ENCODE measurements around the gene TMEM184C.

Gene TMEM184C

DNA sequence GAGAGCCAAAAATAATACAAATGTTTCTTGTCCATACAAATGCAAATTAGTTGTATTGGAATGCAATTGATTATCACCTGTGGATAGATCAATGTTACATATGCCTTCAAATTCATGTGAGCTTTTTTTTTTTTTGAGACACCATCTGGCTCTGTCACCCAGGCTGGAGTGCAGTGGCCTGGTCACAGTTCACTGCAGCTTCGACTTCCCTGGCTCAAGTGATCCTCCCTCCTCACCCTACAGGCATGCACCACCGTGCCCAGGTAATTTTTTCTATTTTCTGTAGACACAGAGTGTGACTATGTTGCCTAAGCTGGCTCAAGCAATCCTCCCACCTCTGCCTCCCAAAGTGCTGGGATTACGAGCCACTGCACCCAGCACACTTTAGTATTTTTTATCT lies 38.6 kb upstream of the TMEM184C start:
- DNase-seq = no peak
- H3K36me3 Mint-ChIP-seq (ENCODE audit: low read depth) = no peaks in the 10 kb centered on the region
- no peak overlapping the region for H3K27ac Mint-ChIP-seq
- no peak overlapping the region for H3K4me3 Mint-ChIP-seq
- H3K9me3 Mint-ChIP-seq = no peaks in the 10 kb centered on the region
- TF ChIP-seq, protein P1, sequence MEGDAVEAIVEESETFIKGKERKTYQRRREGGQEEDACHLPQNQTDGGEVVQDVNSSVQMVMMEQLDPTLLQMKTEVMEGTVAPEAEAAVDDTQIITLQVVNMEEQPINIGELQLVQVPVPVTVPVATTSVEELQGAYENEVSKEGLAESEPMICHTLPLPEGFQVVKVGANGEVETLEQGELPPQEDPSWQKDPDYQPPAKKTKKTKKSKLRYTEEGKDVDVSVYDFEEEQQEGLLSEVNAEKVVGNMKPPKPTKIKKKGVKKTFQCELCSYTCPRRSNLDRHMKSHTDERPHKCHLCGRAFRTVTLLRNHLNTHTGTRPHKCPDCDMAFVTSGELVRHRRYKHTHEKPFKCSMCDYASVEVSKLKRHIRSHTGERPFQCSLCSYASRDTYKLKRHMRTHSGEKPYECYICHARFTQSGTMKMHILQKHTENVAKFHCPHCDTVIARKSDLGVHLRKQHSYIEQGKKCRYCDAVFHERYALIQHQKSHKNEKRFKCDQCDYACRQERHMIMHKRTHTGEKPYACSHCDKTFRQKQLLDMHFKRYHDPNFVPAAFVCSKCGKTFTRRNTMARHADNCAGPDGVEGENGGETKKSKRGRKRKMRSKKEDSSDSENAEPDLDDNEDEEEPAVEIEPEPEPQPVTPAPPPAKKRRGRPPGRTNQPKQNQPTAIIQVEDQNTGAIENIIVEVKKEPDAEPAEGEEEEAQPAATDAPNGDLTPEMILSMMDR (IDR thresholded peaks at IDR 0.05) = no peak
- peaks cover 16% of the 10 kb centered on the region for H3K4me1 Mint-ChIP-seq
- H3K27me3 Mint-ChIP-seq (ENCODE audit: low read depth, poor library complexity) = no peaks in the 10 kb centered on the region

- Mint-ChIP-seq H3K4me3 (no peak overlapping the region), H3K27me3 (ENCODE audit: low read depth, poor library complexity) (no peaks in the 10 kb centered on the region), H3K27ac (no peak overlapping the region), H3K4me1 (peaks cover 16% of the 10 kb centered on the region), H3K36me3 (ENCODE audit: low read depth) (peaks cover 6% of the 10 kb centered on the region), H3K9me3 (peaks cover 16% of the 10 kb centered on the region)
- TF ChIP-seq, protein P1 (IDR thresholded peaks at IDR 0.05) = no peak
- no peak for DNase-seq
Observed at GRCh38 chr4:147580396-147580795, 36.8 kb upstream of the TMEM184C start.

DNA sequence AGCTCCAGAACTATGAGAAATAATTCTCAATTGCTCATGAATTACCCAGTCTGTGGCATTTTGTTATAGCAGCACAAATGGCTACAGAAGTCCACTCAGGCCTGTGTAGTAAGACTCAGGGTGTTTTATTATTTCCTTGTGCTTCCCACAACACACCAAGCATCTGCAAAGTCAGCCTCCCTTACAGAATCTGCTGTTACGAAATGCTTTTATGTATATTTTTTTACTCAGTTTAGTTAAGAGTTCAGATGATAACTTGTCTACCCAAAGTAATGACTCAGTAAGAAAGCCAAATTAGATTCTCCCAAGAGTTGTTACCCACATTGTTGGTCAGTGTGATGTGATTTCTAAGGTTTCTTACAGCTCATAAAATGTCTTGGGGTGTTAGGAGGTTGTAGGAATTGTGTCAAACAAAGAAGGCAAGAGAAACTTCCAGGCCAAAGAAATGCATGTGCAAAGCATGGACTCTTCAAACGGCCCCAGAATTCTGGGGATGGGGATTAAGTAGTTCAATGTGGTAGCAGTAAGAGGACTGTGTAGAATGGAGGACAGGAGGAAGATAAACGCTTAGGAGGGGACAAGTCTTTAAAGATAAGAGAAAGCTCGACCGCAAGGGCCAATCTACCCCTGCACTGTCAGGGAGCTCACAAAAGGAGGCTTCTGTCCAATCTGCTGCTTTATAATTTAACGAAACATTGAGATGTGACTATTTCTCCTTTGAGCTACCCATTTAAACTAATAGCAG lies 35.4 kb upstream of the TMEM184C start:
- Mint-ChIP-seq H3K27me3 (ENCODE audit: low read depth, poor library complexity) (no peaks in the 10 kb centered on the region), H3K4me3 (no peak overlapping the region), H3K27ac (no peak overlapping the region), H3K4me1 (peaks cover 20% of the 10 kb centered on the region), H3K36me3 (ENCODE audit: low read depth) (peaks cover 12% of the 10 kb centered on the region), H3K9me3 (peaks cover 24% of the 10 kb centered on the region)
- TF ChIP-seq, protein P1 (IDR thresholded peaks at IDR 0.05) = no peak
- DNase-seq = no peak

- Mint-ChIP-seq H3K4me3 (no peak overlapping the region), H3K27ac (no peak overlapping the region), H3K36me3 (ENCODE audit: low read depth) (peaks cover 12% of the 10 kb centered on the region), H3K27me3 (ENCODE audit: low read depth, poor library complexity) (no peaks in the 10 kb centered on the region), H3K9me3 (peaks cover 24% of the 10 kb centered on the region), H3K4me1 (peaks cover 25% of the 10 kb centered on the region)
- no peak for DNase-seq
- TF ChIP-seq, protein P1 (IDR thresholded peaks at IDR 0.05) = no peak
Observed at GRCh38 chr4:147582386-147583060, 34.7 kb upstream of the TMEM184C start.

- Mint-ChIP-seq H3K4me3 (no peak overlapping the region), H3K9me3 (peaks cover 24% of the 10 kb centered on the region), H3K36me3 (ENCODE audit: low read depth) (peaks cover 12% of the 10 kb centered on the region), H3K27ac (no peak overlapping the region), H3K4me1 (peaks cover 24% of the 10 kb centered on the region), H3K27me3 (ENCODE audit: low read depth, poor library complexity) (no peaks in the 10 kb centered on the region)
- no peak for DNase-seq
- TF ChIP-seq, protein P1 (IDR thresholded peaks at IDR 0.05) = no peak
Observed at GRCh38 chr4:147583876-147584275, 33.3 kb upstream of the TMEM184C start.
